ENCODE results near the gene ERBB2. TPM values are rescaled to one million over a fixed set of nuclear protein-coding genes. Genes with fewer than 3 reads are reported as not detected.

Gene ERBB2
- total and polyA plus RNA-seq, 2 of the 8 experiments (the other 6 are each of a cell fraction or from before 2014, with no cell fraction given): 183 to 394 TPM

GRCh38 chr17:39769974-39770587 lies 70.2 kb downstream of the ERBB2 start:
- Histone ChIP-seq H2BK20ac (ENCODE audit: low read length) (no peak overlapping the region), H3K23me2 (ENCODE audit: low read depth, low read length) (no peaks in the 10 kb centered on the region), H2BK120ac (replicated peaks; ENCODE audit: low read depth, low read length) (no peak overlapping the region), H3K14ac (ENCODE audit: insufficient read length) (no peak overlapping the region), H3K36me3 (ENCODE audit: control insufficient read depth in 2 of 4, insufficient read depth in 4 of 4, low read length in 3 of 4) (no peaks in the 10 kb centered on the region), H2AK5ac (ENCODE audit: low read depth, low read length) (no peak overlapping the region), H4K20me1 (replicated peaks in 1 of 2; ENCODE audit: control insufficient read depth in 1 of 2, insufficient read depth in 2 of 2, low read length in 2 of 2) (no peaks in the 10 kb centered on the region), H3K79me1 (ENCODE audit: low read depth, low read length) (no peaks in the 10 kb centered on the region), H3K4me2 (ENCODE audit: insufficient read depth in 1 of 2, low read depth in 2 of 2, low read length in 2 of 2) (no peak overlapping the region), H3K79me2 (ENCODE audit: control insufficient read depth in 1 of 2, insufficient read depth in 2 of 2, low read length in 2 of 2) (no peaks in the 10 kb centered on the region), H3K9me3 (ENCODE audit: insufficient read depth in 2 of 2, low read depth in 1 of 2, low read length in 1 of 2) (no peaks in the 10 kb centered on the region), H4K5ac (ENCODE audit: insufficient read length, low read depth, low read length) (no peak overlapping the region), H2BK15ac (ENCODE audit: low read length) (no peak overlapping the region), H4K8ac (ENCODE audit: extremely low read depth, insufficient read depth, low read length) (no peak overlapping the region), H3K18ac (ENCODE audit: extremely low read depth, low read length) (no peak overlapping the region), H2BK12ac (ENCODE audit: low read depth, low read length) (no peak overlapping the region), H2BK5ac (ENCODE audit: low read depth, low read length) (no peak overlapping the region), H4K91ac (replicated peaks; ENCODE audit: insufficient read length, low read length) (no peak overlapping the region), H3K9ac (replicated peaks in 1 of 4; ENCODE audit: extremely low read depth in 1 of 4, low read depth in 3 of 4, low read length in 3 of 4) (no peak overlapping the region), H2AFZ (ENCODE audit: low read length) (no peak overlapping the region), H3K27me3 (replicated peaks in 1 of 4; ENCODE audit: control insufficient read depth in 3 of 4, extremely low read depth in 1 of 4, insufficient read depth in 3 of 4, low read length in 3 of 4) (no peaks in the 10 kb centered on the region), H3K4me3 (ENCODE audit: extremely low read depth in 1 of 4, insufficient read depth in 2 of 4, low read depth in 3 of 4, low read length in 4 of 4) (no peak overlapping the region), H3K4ac (replicated peaks; ENCODE audit: insufficient read length, low read depth, low read length) (no peak overlapping the region), H3K56ac (replicated peaks; ENCODE audit: insufficient read length, low read depth, low read length) (no peak overlapping the region), H3K27ac (ENCODE audit: low read depth, low read length) (no peak overlapping the region), H3K23ac (ENCODE audit: insufficient read length) (no peak overlapping the region), H3K4me1 (replicated peaks in 1 of 4; ENCODE audit: control insufficient read depth in 3 of 4, insufficient read depth in 4 of 4, low read length in 3 of 4) (no peaks in the 10 kb centered on the region; a peak in 1 of 7 replicates)
- POLR2A ChIA-PET (ENCODE audit: partially characterized antibody): no interaction called here
- no peak for TF ChIP-seq KDM1A (IDR thresholded peaks at IDR 0.05; ENCODE audit: borderline replicate concordance, low read length)
- no peak for TF ChIP-seq SIN3A (conservative IDR thresholded peaks at IDR 0.05 in 1 of 2, IDR thresholded peaks at IDR 0.05 in 1 of 2; ENCODE audit: low read depth in 1 of 2, low read length in 2 of 2)
- no peak for TF ChIP-seq RBBP5 (IDR thresholded peaks at IDR 0.05; ENCODE audit: borderline replicate concordance, low read depth, low read length)
- no peak for TF ChIP-seq NRF1 (IDR thresholded peaks at IDR 0.05; ENCODE audit: low read depth, low read length)
- TF ChIP-seq CBX5 (IDR thresholded peaks at IDR 0.05; ENCODE audit: low read depth, low read length): no peak
- no peak for TF ChIP-seq RFX5 (IDR thresholded peaks at IDR 0.05; ENCODE audit: borderline replicate concordance, low read depth, low read length)
- TF ChIP-seq GABPA (IDR thresholded peaks at IDR 0.05; ENCODE audit: borderline replicate concordance, insufficient read depth, low read length): no peak
- TF ChIP-seq KDM4A (IDR thresholded peaks at IDR 0.05; ENCODE audit: low read depth, low read length, severe bottlenecking): no peak
- TF ChIP-seq SAP30 (IDR thresholded peaks at IDR 0.05; ENCODE audit: insufficient read depth, insufficient replicate concordance, low read length): no peak
- TF ChIP-seq CREB1 (IDR thresholded peaks at IDR 0.05): no peak
- no peak for TF ChIP-seq SIX5 (IDR thresholded peaks at IDR 0.05; ENCODE audit: low read depth, low read length)
- no peak for TF ChIP-seq GTF2F1 (IDR thresholded peaks at IDR 0.05; ENCODE audit: borderline replicate concordance, low read depth, low read length)
- DNase-seq (ENCODE audit: low read depth in 1 of 2, low spot score in 2 of 2) (no peak), FAIRE-seq (no peak)
- 89% methylated on average over 8 of the region's 8 CpGs; no CpG with 5 or more reads in 1 of the 2 experiments for whole genome bisulfite sequencing, 2 experiments (ENCODE audit: extremely low coverage in 1 of 2, insufficient coverage in 1 of 2, insufficient read length in 1 of 2, insufficient replicate concordance in 2 of 2, low coverage in 1 of 2, low lambda C conversion rate in 2 of 2, missing lambda C conversion rate in 1 of 2)
- CTCF ChIA-PET (ENCODE audit: partially characterized antibody): interaction anchor here (1.2 kb wide), 1 partner anchor 18 kb away, joined by 3 read pairs; no protein-coding TSS in a partner anchor
